ENCODE data around the gene MZB1. TPM values are rescaled to one million over a fixed set of nuclear protein-coding genes. Genes with fewer than 3 reads are reported as not detected.
A peak's percentile ranks its signal among the peaks of the same experiment; 100 is the strongest.
"Not testable (repeated sequence)": the region's sequence is repeated elsewhere in the genome, so short reads cannot be mapped to it uniquely, and the experiment has no call there.

The MZB1 gene
- total RNA-seq, 1 donor from 2014 or later = 53.6 TPM

GRCh38 chr5:139417214-139417613 is 27.5 kb upstream of the MZB1 start:
- H3K27ac Mint-ChIP-seq = peak overlapping the region; percentile 97
- peaks cover 59% of the 10 kb centered on the region for H3K4me1 Mint-ChIP-seq (ENCODE audit: low read depth)
- H3K4me3 Mint-ChIP-seq (ENCODE audit: low read depth) = no peak overlapping the region
- intact Hi-C loops (cut with micrococcal nuclease) = loop anchor here (10.0 kb wide), 2 partner anchors 218 to 348 kb away; no protein-coding TSS in a partner anchor
- no peak for DNase-seq (ENCODE audit: low spot score)
- no peaks in the 10 kb centered on the region for H3K9me3 Mint-ChIP-seq
- H3K27me3 Mint-ChIP-seq (ENCODE audit: low read depth) = no peaks in the 10 kb centered on the region
- H3K36me3 Mint-ChIP-seq (ENCODE audit: low read depth) = peaks cover 57% of the 10 kb centered on the region

GRCh38 chr5:139416651-139417050 is 26.9 kb upstream of the MZB1 start:
- DNase-seq (ENCODE audit: low spot score) = no peak
- H3K36me3 Mint-ChIP-seq (ENCODE audit: low read depth) = peaks cover 59% of the 10 kb centered on the region
- H3K27me3 Mint-ChIP-seq (ENCODE audit: low read depth) = no peaks in the 10 kb centered on the region
- H3K27ac Mint-ChIP-seq = peak overlapping the region; percentile 97
- H3K4me3 Mint-ChIP-seq (ENCODE audit: low read depth) = no peak overlapping the region
- intact Hi-C loops (cut with micrococcal nuclease) = loop anchor here (10.0 kb wide), 2 partner anchors 218 to 348 kb away; no protein-coding TSS in a partner anchor
- no peaks in the 10 kb centered on the region for H3K9me3 Mint-ChIP-seq
- H3K4me1 Mint-ChIP-seq (ENCODE audit: low read depth) = peaks cover 59% of the 10 kb centered on the region

GRCh38 chr5:139415869-139416268 is 26.2 kb upstream of the MZB1 start:
- peak overlapping the region; percentile 97 for H3K27ac Mint-ChIP-seq
- peaks cover 60% of the 10 kb centered on the region for H3K4me1 Mint-ChIP-seq (ENCODE audit: low read depth)
- no peaks in the 10 kb centered on the region for H3K27me3 Mint-ChIP-seq (ENCODE audit: low read depth)
- peak overlapping the region; percentile 66 for H3K4me3 Mint-ChIP-seq (ENCODE audit: low read depth)
- intact Hi-C loops (cut with micrococcal nuclease) = loop anchor here (1.0 to 10.0 kb wide), 9 partner anchors 23 to 349 kb away; partner anchors contain the start of genes DNAJC18, STING1 and UBE2D2
- H3K36me3 Mint-ChIP-seq (ENCODE audit: low read depth) = peaks cover 61% of the 10 kb centered on the region
- H3K9me3 Mint-ChIP-seq = no peaks in the 10 kb centered on the region
- no peak for DNase-seq (ENCODE audit: low spot score)

- DNase-seq (ENCODE audit: low spot score) = no peak
- H3K36me3 Mint-ChIP-seq (ENCODE audit: low read depth) = peaks cover 59% of the 10 kb centered on the region
Measured at GRCh38 chr5:139415221-139415861, 25.6 kb upstream of the MZB1 start.

GRCh38 chr5:139414581-139415130 is 24.9 kb upstream of the MZB1 start:
- no peak for DNase-seq (ENCODE audit: low spot score)
- intact Hi-C loops (cut with micrococcal nuclease) = loop anchor here (1.0 to 10.0 kb wide), 10 partner anchors 10 to 350 kb away; partner anchors contain the start of genes DNAJC18, SPATA24, STING1 and UBE2D2
- H3K4me3 Mint-ChIP-seq (ENCODE audit: low read depth) = peak overlapping the region; percentile 66

More at GRCh38 chr5:139415221-139415861, 25.6 kb upstream of the MZB1 start:
- Mint-ChIP-seq H3K27ac (peak overlapping the region; percentile 97), H3K4me1 (ENCODE audit: low read depth) (peaks cover 59% of the 10 kb centered on the region), H3K4me3 (ENCODE audit: low read depth) (peak overlapping the region; percentile 66), H3K9me3 (no peaks in the 10 kb centered on the region), H3K27me3 (ENCODE audit: low read depth) (no peaks in the 10 kb centered on the region)
- intact Hi-C loops (cut with micrococcal nuclease) = loop anchor here (1.0 to 10.0 kb wide), 9 partner anchors 23 to 349 kb away; partner anchors contain the start of genes DNAJC18, STING1 and UBE2D2

GRCh38 chr5:139413963-139414362 is 24.2 kb upstream of the MZB1 start:
- peaks cover 50% of the 10 kb centered on the region for H3K36me3 Mint-ChIP-seq (ENCODE audit: low read depth)
- intact Hi-C loops (cut with micrococcal nuclease) = loop anchor here (1.0 to 10.0 kb wide), 7 partner anchors 10 to 351 kb away; partner anchors contain the start of genes DNAJC18, SPATA24, STING1 and UBE2D2
- H3K27me3 Mint-ChIP-seq (ENCODE audit: low read depth) = no peaks in the 10 kb centered on the region
- H3K4me3 Mint-ChIP-seq (ENCODE audit: low read depth) = peak overlapping the region; percentile 44
- H3K27ac Mint-ChIP-seq = peak overlapping the region; percentile 97
- peaks cover 58% of the 10 kb centered on the region for H3K4me1 Mint-ChIP-seq (ENCODE audit: low read depth)
- DNase-seq (ENCODE audit: low spot score) = no peak
- H3K9me3 Mint-ChIP-seq = no peaks in the 10 kb centered on the region

More at GRCh38 chr5:139414581-139415130, 24.9 kb upstream of the MZB1 start:
- Mint-ChIP-seq H3K36me3 (ENCODE audit: low read depth) (peaks cover 55% of the 10 kb centered on the region), H3K9me3 (no peaks in the 10 kb centered on the region), H3K27me3 (ENCODE audit: low read depth) (no peaks in the 10 kb centered on the region), H3K4me1 (ENCODE audit: low read depth) (peaks cover 59% of the 10 kb centered on the region), H3K27ac (peak overlapping the region; percentile 97)

DNA sequence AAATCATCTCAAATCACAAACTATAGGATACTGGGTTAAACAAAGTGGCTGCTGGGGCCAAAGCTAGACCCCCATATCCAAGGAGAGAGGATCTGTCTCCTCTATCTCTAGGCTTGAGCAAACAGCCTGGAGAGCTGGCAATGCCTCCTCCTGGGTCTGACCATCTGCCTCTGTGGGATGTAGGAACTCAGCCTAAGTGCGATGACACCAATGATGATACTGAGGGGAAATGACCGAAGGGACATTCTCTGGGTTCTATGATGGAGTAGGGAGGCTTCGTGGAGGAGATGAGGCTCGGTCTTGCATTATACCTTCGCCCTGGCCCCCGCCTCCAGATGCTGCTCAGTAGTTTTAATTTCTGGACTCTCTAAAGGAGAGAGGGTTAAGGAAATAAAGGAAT is 23.4 kb upstream of the MZB1 start:
- H3K36me3 Mint-ChIP-seq (ENCODE audit: low read depth) = peaks cover 42% of the 10 kb centered on the region

DNA sequence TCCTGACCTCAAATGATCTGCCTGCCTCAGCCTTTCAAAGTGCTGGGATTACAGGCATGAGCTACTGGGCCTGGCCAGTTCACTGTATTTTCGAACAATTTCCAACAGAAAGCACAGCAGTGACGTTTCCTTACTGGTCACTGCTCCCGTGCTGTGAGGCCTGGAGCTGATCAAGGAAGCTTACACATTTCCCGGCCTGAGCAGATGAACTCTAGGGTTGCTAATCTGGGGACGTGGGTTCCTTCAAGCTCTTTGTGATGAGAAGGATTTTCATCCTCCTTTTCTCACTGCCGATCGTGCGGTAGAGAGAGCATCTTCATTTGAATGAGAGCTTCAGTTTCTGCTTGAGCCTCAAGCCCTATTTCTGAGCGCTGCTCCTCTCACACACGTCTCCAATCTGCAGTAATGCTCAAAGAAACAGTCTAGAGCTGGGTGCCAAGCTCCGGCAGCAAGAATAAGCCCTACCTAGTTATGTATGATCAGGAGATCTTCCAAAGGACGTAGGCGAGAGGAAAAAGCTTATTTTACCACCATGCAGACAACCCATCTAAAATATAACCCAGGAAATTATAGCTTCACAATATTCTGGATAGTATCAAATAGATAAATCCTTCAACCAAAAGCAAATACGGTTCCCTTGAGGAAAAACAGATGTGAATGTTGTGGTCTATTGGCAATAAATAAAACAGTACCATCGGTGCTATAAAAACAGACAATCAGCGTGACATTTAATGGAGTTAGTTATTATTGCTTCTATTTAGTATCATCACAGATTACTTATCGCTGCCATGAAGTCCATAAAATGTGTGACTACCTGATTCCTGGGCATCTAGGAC is 21.5 kb upstream of the MZB1 start:
- no peak for DNase-seq (ENCODE audit: low spot score)

More for the DNA sequence above, 23.4 kb upstream of the MZB1 start:
- no peaks in the 10 kb centered on the region for H3K9me3 Mint-ChIP-seq
- no peak for DNase-seq (ENCODE audit: low spot score)
- peaks cover 50% of the 10 kb centered on the region for H3K4me1 Mint-ChIP-seq (ENCODE audit: low read depth)
- H3K27ac Mint-ChIP-seq = peak overlapping the region; percentile 97
- H3K27me3 Mint-ChIP-seq (ENCODE audit: low read depth) = no peaks in the 10 kb centered on the region
- intact Hi-C loops (cut with micrococcal nuclease) = loop anchor here (10.0 kb wide), 2 partner anchors 222 to 352 kb away; no protein-coding TSS in a partner anchor
- no peak overlapping the region for H3K4me3 Mint-ChIP-seq (ENCODE audit: low read depth)

GRCh38 chr5:139410121-139410992 is 20.6 kb upstream of the MZB1 start:
- no peaks in the 10 kb centered on the region for H3K27me3 Mint-ChIP-seq (ENCODE audit: low read depth)
- no peak overlapping the region for H3K4me3 Mint-ChIP-seq (ENCODE audit: low read depth)
- intact Hi-C loops (cut with micrococcal nuclease) = loop anchor here (10.0 kb wide), 2 partner anchors 224 to 354 kb away; no protein-coding TSS in a partner anchor
- DNase-seq (ENCODE audit: low spot score) = no peak
- peaks cover 34% of the 10 kb centered on the region for H3K36me3 Mint-ChIP-seq (ENCODE audit: low read depth)
- H3K27ac Mint-ChIP-seq = no peak overlapping the region
- H3K4me1 Mint-ChIP-seq (ENCODE audit: low read depth) = peaks cover 40% of the 10 kb centered on the region
- H3K9me3 Mint-ChIP-seq = no peaks in the 10 kb centered on the region

More for the DNA sequence above, 21.5 kb upstream of the MZB1 start:
- no peak overlapping the region for H3K27ac Mint-ChIP-seq
- no peaks in the 10 kb centered on the region for H3K27me3 Mint-ChIP-seq (ENCODE audit: low read depth)
- H3K4me1 Mint-ChIP-seq (ENCODE audit: low read depth) = peaks cover 49% of the 10 kb centered on the region
- no peak overlapping the region for H3K4me3 Mint-ChIP-seq (ENCODE audit: low read depth)
- no peaks in the 10 kb centered on the region for H3K9me3 Mint-ChIP-seq
- peaks cover 37% of the 10 kb centered on the region for H3K36me3 Mint-ChIP-seq (ENCODE audit: low read depth)
- intact Hi-C loops (cut with micrococcal nuclease) = loop anchor here (10.0 kb wide), 2 partner anchors 224 to 354 kb away; no protein-coding TSS in a partner anchor

GRCh38 chr5:139409116-139409515 is 19.4 kb upstream of the MZB1 start:
- H3K4me3 Mint-ChIP-seq (ENCODE audit: low read depth); H3K27ac Mint-ChIP-seq; H3K9me3 Mint-ChIP-seq; H3K27me3 Mint-ChIP-seq (ENCODE audit: low read depth); DNase-seq (ENCODE audit: low spot score); intact Hi-C loops (cut with micrococcal nuclease): not testable (repeated sequence)
- Mint-ChIP-seq H3K4me1 (ENCODE audit: low read depth) (peaks cover 34% of the 10 kb centered on the region), H3K36me3 (ENCODE audit: low read depth) (peaks cover 34% of the 10 kb centered on the region)

DNA sequence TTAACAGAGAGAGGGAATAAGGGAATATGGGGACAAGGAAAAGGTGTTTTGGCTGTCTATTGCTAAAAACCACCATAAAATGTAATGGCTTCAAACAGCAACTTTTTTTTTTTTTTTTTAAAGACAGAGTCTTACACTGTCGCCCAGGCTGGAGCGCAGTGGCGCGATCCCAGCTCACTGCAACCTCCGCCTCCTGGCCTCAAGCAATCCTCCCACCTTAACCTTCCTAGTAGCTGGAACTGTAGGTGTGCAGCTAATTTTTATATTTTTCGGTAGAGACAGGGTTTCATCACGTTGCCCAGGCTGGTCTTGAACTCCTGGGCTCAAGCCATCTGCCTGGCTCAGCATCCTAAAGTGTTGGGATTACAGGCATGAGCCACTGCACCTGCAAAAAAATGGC is 18.5 kb upstream of the MZB1 start:
- no peak for DNase-seq (ENCODE audit: low spot score)
- intact Hi-C loops (cut with micrococcal nuclease) = no loop called here
- Mint-ChIP-seq H3K4me1 (ENCODE audit: low read depth) (peaks cover 29% of the 10 kb centered on the region), H3K36me3 (ENCODE audit: low read depth) (peaks cover 26% of the 10 kb centered on the region), H3K27me3 (ENCODE audit: low read depth) (no peaks in the 10 kb centered on the region), H3K27ac (no peak overlapping the region), H3K9me3 (no peaks in the 10 kb centered on the region), H3K4me3 (ENCODE audit: low read depth) (no peak overlapping the region)

Data from activated T-helper 2 cell treated with anti-CD3 and anti-CD28 coated beads, Interferon-gamma antibody, Interleukin-2, Interleukin-4, amounts not matched to agents 10 μg/mL and 5 μg/mL and 100 μg/mL, durations not matched to agents 14 hours and 24 hours and 36 hours (primary cell).